ENCODE data around the gene FOSL2. TPM values are rescaled to one million over a fixed set of nuclear protein-coding genes. Genes with fewer than 3 reads are reported as not detected.
A peak's percentile ranks its signal among the peaks of the same experiment; 100 is the strongest.

FOSL2 gene
- total RNA-seq, 1 donor from 2014 or later: 1.3 TPM

DNA sequence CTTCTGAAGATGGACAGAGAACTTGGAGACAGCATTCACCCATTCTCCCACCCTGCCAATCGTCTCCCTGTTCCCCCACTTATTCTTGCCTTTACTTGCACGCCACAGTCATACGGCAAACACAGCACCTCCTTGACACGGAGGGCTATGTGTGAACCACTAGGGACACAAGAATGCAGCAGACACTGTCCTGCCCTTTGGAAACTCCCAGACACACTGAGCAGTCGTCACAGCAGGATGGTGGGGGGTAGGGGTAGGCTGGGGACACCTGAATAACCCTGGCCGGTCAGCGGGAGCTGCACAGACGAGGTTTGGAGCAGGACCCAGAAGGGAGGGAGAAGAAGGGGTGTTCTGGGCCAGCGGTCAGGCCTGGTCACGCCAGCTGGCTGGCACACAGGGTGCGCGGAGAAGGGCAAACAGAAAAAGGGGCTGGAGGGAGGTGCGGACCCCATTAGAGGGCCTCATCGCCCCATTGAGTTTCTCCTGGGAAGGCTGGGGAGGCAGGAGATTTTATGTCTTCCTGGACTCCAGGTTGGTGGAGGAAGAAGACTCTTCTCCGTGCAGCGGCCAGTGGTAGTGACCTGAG lies 40.0 kb upstream of the FOSL2 start:
- no peaks in the 10 kb centered on the region for H3K9me3 Mint-ChIP-seq
- Histone ChIP-seq H3K79me2 (ENCODE audit: low read depth) (no peaks in the 10 kb centered on the region), H3K36me3 (no peaks in the 10 kb centered on the region), H4K20me1 (ENCODE audit: low read depth) (no peaks in the 10 kb centered on the region), H3K27ac (no peak overlapping the region), H3F3A (ENCODE audit: low read depth) (no peaks in the 10 kb centered on the region), H3K4me3 (no peak overlapping the region), H3K4me1 (peaks cover 13% of the 10 kb centered on the region), H3K9ac (no peak overlapping the region), H3K9me3 (ENCODE audit: low read depth) (no peaks in the 10 kb centered on the region), H3K4me2 (no peak overlapping the region), H3K27me3 (no peaks in the 10 kb centered on the region), H2AFZ (replicated peaks) (no peak overlapping the region)
- no peak for TF ChIP-seq EZH2 (IDR thresholded peaks at IDR 0.05)
- TF ChIP-seq, protein P1, sequence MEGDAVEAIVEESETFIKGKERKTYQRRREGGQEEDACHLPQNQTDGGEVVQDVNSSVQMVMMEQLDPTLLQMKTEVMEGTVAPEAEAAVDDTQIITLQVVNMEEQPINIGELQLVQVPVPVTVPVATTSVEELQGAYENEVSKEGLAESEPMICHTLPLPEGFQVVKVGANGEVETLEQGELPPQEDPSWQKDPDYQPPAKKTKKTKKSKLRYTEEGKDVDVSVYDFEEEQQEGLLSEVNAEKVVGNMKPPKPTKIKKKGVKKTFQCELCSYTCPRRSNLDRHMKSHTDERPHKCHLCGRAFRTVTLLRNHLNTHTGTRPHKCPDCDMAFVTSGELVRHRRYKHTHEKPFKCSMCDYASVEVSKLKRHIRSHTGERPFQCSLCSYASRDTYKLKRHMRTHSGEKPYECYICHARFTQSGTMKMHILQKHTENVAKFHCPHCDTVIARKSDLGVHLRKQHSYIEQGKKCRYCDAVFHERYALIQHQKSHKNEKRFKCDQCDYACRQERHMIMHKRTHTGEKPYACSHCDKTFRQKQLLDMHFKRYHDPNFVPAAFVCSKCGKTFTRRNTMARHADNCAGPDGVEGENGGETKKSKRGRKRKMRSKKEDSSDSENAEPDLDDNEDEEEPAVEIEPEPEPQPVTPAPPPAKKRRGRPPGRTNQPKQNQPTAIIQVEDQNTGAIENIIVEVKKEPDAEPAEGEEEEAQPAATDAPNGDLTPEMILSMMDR (IDR thresholded peaks at IDR 0.05): no peak
- no peak for TF ChIP-seq EZH2phosphoT487 (IDR thresholded peaks at IDR 0.05)
- H3K36me3 Mint-ChIP-seq: no peaks in the 10 kb centered on the region
- H3K27ac Mint-ChIP-seq: peak overlapping the region; percentile 90
- H3K4me3 Mint-ChIP-seq: no peak overlapping the region
- H3K4me1 Mint-ChIP-seq: peaks cover 20% of the 10 kb centered on the region
- H3K27me3 Mint-ChIP-seq (ENCODE audit: insufficient read depth, low read depth): peaks cover 5% of the 10 kb centered on the region
- no peak for DNase-seq (ENCODE audit: low spot score)

DNA sequence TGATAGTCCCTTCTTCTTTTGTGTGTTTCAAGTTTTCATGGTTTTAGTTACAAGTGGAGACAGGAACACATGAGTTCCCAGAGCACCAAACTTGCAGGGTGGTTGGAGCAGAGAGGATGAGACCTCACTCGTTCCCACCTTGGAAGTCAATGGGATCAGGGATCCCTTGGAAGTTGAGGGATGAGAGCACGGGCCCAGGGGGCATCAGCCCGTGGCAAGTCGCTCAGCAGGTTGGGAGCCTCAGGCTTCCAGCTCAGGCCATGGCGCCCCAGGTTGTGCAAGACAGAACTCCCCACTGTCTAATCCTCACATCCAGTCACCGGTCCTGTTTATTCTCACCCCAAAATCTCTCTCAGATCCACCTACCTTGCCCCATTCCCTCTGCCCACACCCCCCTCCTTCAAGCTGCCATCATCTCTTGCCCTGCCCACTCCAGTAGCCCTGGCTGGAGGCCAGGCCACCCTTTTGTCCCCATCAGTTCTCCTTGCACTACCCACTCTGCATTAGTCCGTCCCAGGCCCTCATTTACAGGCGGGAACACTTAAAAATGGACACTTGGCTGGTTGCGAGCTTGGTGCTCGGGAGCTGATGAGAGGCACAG lies 37.6 kb upstream of the FOSL2 start:
- H3K36me3 Mint-ChIP-seq: no peaks in the 10 kb centered on the region
- H3K9ac ChIP-seq: no peak overlapping the region
- H3K4me1 Mint-ChIP-seq: peaks cover 27% of the 10 kb centered on the region
- no peaks in the 10 kb centered on the region for H3F3A ChIP-seq (ENCODE audit: low read depth)
- H3K27me3 Mint-ChIP-seq (ENCODE audit: insufficient read depth, low read depth): peaks cover 8% of the 10 kb centered on the region
- no peaks in the 10 kb centered on the region for H4K20me1 ChIP-seq (ENCODE audit: low read depth)
- H3K4me3 ChIP-seq: no peak overlapping the region
- H3K9me3 ChIP-seq (ENCODE audit: low read depth): no peaks in the 10 kb centered on the region
- H3K79me2 ChIP-seq (ENCODE audit: low read depth): no peaks in the 10 kb centered on the region
- no peak overlapping the region for H3K27ac ChIP-seq
- H3K9me3 Mint-ChIP-seq: no peaks in the 10 kb centered on the region
- no peak for DNase-seq (ENCODE audit: low spot score)
- H3K4me2 ChIP-seq: no peak overlapping the region
- H3K36me3 ChIP-seq: no peaks in the 10 kb centered on the region
- no peak overlapping the region for H2AFZ ChIP-seq (replicated peaks)
- no peak overlapping the region for H3K4me3 Mint-ChIP-seq
- H3K27me3 ChIP-seq: no peaks in the 10 kb centered on the region
- TF ChIP-seq, protein P1 (IDR thresholded peaks at IDR 0.05): no peak
- TF ChIP-seq EZH2phosphoT487 (IDR thresholded peaks at IDR 0.05): no peak
- no peak for TF ChIP-seq EZH2 (IDR thresholded peaks at IDR 0.05)
- H3K4me1 ChIP-seq: peaks cover 13% of the 10 kb centered on the region
- peak overlapping the region; percentile 91 for H3K27ac Mint-ChIP-seq

DNA sequence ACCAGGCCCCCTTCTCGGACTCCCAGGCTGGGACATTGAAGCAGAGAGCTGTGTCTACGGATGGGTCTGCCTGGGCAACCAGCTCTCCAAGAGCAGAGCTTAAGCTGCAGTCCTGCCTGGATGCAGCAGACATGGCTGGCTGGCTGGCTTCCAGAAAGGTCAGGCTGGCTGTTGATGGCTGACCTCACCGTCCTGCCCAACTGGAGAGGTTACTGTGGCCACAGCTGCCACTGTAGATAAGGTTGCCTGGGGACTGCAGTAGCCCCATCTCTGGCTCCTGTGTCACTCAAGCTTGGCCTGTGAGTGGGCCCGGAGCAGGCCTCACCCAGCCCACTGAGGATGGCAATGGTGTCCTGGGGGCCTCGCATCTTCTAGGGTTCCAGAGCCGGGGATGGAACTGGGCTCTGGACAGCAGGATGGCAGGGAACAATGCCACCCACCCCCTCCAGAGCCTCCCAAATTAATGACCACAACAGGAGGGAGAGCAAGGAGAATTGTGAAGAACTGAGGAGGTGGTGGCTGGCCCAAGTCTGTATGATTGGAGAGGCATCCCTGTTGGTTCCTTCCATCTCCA lies 37.0 kb upstream of the FOSL2 start:
- Histone ChIP-seq H3F3A (ENCODE audit: low read depth) (no peaks in the 10 kb centered on the region), H3K4me3 (no peak overlapping the region), H3K27ac (no peak overlapping the region), H3K79me2 (ENCODE audit: low read depth) (no peaks in the 10 kb centered on the region), H4K20me1 (ENCODE audit: low read depth) (no peaks in the 10 kb centered on the region), H3K9ac (no peak overlapping the region), H3K36me3 (no peaks in the 10 kb centered on the region), H2AFZ (replicated peaks) (no peak overlapping the region), H3K4me2 (no peak overlapping the region), H3K4me1 (peaks cover 8% of the 10 kb centered on the region), H3K27me3 (no peaks in the 10 kb centered on the region), H3K9me3 (ENCODE audit: low read depth) (no peaks in the 10 kb centered on the region)
- H3K4me1 Mint-ChIP-seq: peaks cover 29% of the 10 kb centered on the region
- no peak overlapping the region for H3K4me3 Mint-ChIP-seq
- H3K36me3 Mint-ChIP-seq: no peaks in the 10 kb centered on the region
- H3K9me3 Mint-ChIP-seq: no peaks in the 10 kb centered on the region
- H3K27ac Mint-ChIP-seq: peak overlapping the region; percentile 91
- TF ChIP-seq, protein P1 (IDR thresholded peaks at IDR 0.05): no peak
- TF ChIP-seq EZH2 (IDR thresholded peaks at IDR 0.05) (no peak), EZH2phosphoT487 (IDR thresholded peaks at IDR 0.05) (no peak)
- H3K27me3 Mint-ChIP-seq (ENCODE audit: insufficient read depth, low read depth): peaks cover 8% of the 10 kb centered on the region
- DNase-seq (ENCODE audit: low spot score): no peak
